C4-2B (cell line): Measurements from ENCODE around the gene HOXC5.

Experiments used
- ZFX ChIP-seq: fragments of 450-650 bp; IDR thresholded peaks from 2 replicates; pipeline ENCODE4 v1.6.1; 2017
- TF ChIP-seq, protein P1 (sequence below): fragments of 450-650 bp; conservative IDR thresholded peaks from 2 replicates; pipeline ENCODE4 v1.5.1; 2017; ENCODE audit warnings: mild to moderate bottlenecking

DNA sequence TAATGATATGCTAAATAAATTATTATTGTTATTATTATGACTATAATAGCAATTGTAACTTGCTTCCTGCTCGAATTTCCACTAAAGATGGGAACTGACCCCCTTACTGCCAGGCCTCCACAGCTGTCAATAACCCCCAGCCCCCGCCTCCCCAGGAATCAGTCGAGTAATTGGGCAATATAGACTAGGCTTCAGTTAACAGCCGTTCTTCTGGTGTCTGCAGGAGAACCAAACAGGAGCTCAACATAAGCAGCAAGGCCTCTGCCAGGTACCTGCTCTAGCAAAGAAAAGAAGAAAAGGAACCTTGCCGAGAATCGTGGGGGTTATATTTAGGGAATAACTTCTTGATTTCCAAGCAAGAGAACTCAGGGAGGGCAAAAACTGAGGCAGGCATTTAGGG, 42.6 kb downstream of the HOXC5 start:
- TF ChIP-seq, protein P1, sequence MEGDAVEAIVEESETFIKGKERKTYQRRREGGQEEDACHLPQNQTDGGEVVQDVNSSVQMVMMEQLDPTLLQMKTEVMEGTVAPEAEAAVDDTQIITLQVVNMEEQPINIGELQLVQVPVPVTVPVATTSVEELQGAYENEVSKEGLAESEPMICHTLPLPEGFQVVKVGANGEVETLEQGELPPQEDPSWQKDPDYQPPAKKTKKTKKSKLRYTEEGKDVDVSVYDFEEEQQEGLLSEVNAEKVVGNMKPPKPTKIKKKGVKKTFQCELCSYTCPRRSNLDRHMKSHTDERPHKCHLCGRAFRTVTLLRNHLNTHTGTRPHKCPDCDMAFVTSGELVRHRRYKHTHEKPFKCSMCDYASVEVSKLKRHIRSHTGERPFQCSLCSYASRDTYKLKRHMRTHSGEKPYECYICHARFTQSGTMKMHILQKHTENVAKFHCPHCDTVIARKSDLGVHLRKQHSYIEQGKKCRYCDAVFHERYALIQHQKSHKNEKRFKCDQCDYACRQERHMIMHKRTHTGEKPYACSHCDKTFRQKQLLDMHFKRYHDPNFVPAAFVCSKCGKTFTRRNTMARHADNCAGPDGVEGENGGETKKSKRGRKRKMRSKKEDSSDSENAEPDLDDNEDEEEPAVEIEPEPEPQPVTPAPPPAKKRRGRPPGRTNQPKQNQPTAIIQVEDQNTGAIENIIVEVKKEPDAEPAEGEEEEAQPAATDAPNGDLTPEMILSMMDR, result no peak
- TF ChIP-seq ZFX, result no peak
